Esophagus muscularis mucosa (tissue), 3 donors: Measurements from ENCODE around the gene SLC2A2.

Experiments
- CTCF ChIP-seq, 3 experiments: fragments of 200-600 bp in 2 of 3; fragments of 450-650 bp in 1 of 3; sonication (generic) in 2 of 3; IDR thresholded peaks; one replicate each; pipeline ENCODE4 v1.5.1; 2017 to 2019; ENCODE audit warnings: antibody characterized with exemption in 3 of 3, mild to moderate bottlenecking in 2 of 3, moderate library complexity in 1 of 3
- POLR2A ChIP-seq: fragments of 450-650 bp; IDR thresholded peaks from one replicate; pipeline ENCODE4 v1.6.1; 2017; ENCODE audit warnings: antibody characterized with exemption, moderate library complexity, mild to moderate bottlenecking, low read depth

GRCh38 chr3:171049861-171050444 is 23.4 kb upstream of the SLC2A2 start:
- TF ChIP-seq CTCF (IDR thresholded peaks at IDR 0.05) (peak; percentile 49 to 61 (median 51)), POLR2A (no peak)
